HepG2 (cell line): ENCODE measurements around the gene SMC1A. TPM values are rescaled to one million over a fixed set of nuclear protein-coding genes. Genes with fewer than 3 reads are reported as not detected.
A peak's percentile ranks its signal among the peaks of the same experiment; 100 is the strongest.

Source experiments
- ARNT2 ChIP-seq: sonication (generic); formaldehyde crosslinking; IDR thresholded peaks from 2 replicates; pipeline ENCODE4 v1.8.0; 2022; ENCODE audit warnings: mild to moderate bottlenecking, low read depth, missing genetic modification reagents, moderate library complexity
- ATF1 ChIP-seq: IDR thresholded peaks from 2 replicates; pipeline ENCODE4 v1.6.1; 2016; ENCODE audit warnings: mild to moderate bottlenecking, control low read depth
- BCLAF1 ChIP-seq: fragments of 450-650 bp; IDR thresholded peaks from 2 replicates; pipeline ENCODE4 v1.6.1; 2017; ENCODE audit warnings: mild to moderate bottlenecking
- CENPT ChIP-seq: sonication (generic); formaldehyde crosslinking; IDR thresholded peaks from 2 replicates; pipeline ENCODE4 v1.8.0; 2022; ENCODE audit warnings: low read depth, mild to moderate bottlenecking, moderate library complexity, missing genetic modification reagents
- IRF1 ChIP-seq: sonication (generic); formaldehyde crosslinking; IDR thresholded peaks from 2 replicates; pipeline ENCODE4 v1.4.0; 2020; ENCODE audit warnings: low read depth, mild to moderate bottlenecking, missing genetic modification reagents
- KLF16 ChIP-seq, 2 experiments: sonication (generic) in 1 of 2; formaldehyde crosslinking in 1 of 2; IDR thresholded peaks; 2 replicates each; pipeline versions ENCODE4 v1.6.1 to v1.8.0; 2016 to 2023; ENCODE audit warnings: missing genetic modification reagents in 2 of 2, missing compliant biosample characterization in 1 of 2
- POLR2AphosphoS2 ChIP-seq: IDR thresholded peaks from 2 replicates; pipeline ENCODE4 v1.6.1; 2011; ENCODE audit warnings: low read depth, low read length, improper control_type of control experiment
- SKIL ChIP-seq: sonication (generic); formaldehyde crosslinking; IDR thresholded peaks from 2 replicates; pipeline ENCODE4 v1.8.0; 2022; ENCODE audit warnings: missing genetic modification reagents, mild to moderate bottlenecking, moderate library complexity, borderline replicate concordance
- TFDP1 ChIP-seq: IDR thresholded peaks from 2 replicates; pipeline ENCODE4 v1.6.1; 2016; ENCODE audit warnings: missing compliant biosample characterization, missing genetic modification reagents, borderline replicate concordance
- XBP1 ChIP-seq: sonication (generic); formaldehyde crosslinking; IDR thresholded peaks from 2 replicates; pipeline ENCODE4 v1.5.0; 2020; ENCODE audit warnings: missing genetic modification reagents
- ZBTB34 ChIP-seq: sonication (generic); formaldehyde crosslinking; IDR thresholded peaks from 2 replicates; pipeline ENCODE4 v1.8.0; 2022; ENCODE audit warnings: mild to moderate bottlenecking, missing genetic modification reagents
- ZMYM2 ChIP-seq: sonication (generic); formaldehyde crosslinking; IDR thresholded peaks from 2 replicates; pipeline ENCODE4 v1.8.0; 2022; ENCODE audit warnings: mild to moderate bottlenecking, missing genetic modification reagents
- ZNF549 ChIP-seq: sonication (generic); formaldehyde crosslinking; IDR thresholded peaks from 2 replicates; pipeline ENCODE4 v1.5.0; 2020; ENCODE audit warnings: missing genetic modification reagents
- ZNF687 ChIP-seq: sonication (generic); formaldehyde crosslinking; IDR thresholded peaks from 2 replicates; pipeline ENCODE4 v1.5.1; 2020; ENCODE audit warnings: mild to moderate bottlenecking, missing genetic modification reagents, moderate library complexity
- ZNF740 ChIP-seq: sonication (generic); formaldehyde crosslinking; IDR thresholded peaks from 2 replicates; pipeline ENCODE4 v1.4.0; 2020; ENCODE audit warnings: missing genetic modification reagents
- polyA plus RNA-seq, 8 experiments: library from polyadenylated mRNA; depleted of rRNA in 3 of 8; stranded (reverse) in 7 of 8; unstranded in 1 of 8; fragments of >200 nt; fragmentation: Illumina TruSeq in 4 of 8; extraction: Trizol in 4 of 8; gene quantifications; 2 replicates each; pipeline versions ENCODE4 v1.2.1 to v1.2.3, GENCODE V29; 2011 to 2016; ENCODE audit warnings: low read depth in 4 of 8, missing spikeins in 1 of 8, mixed read lengths in 1 of 8; ENCODE audit not compliant: insufficient read depth in 1 of 8
- total RNA-seq, 5 experiments: library from RNA; depleted of rRNA; stranded (reverse); fragments of >200 nt; fragmentation: Illumina TruSeq; extraction: Trizol; gene quantifications; 2 replicates each; pipeline ENCODE4 v1.2.3, GENCODE V29; 2016; ENCODE audit warnings: low read depth in 1 of 5

Gene SMC1A
- total and polyA plus RNA-seq, 2 of the 13 experiments (the other 11 are each of a cell fraction or from before 2014, with no cell fraction given) = 9.4 to 46.6 TPM

GRCh38 chrX:53422086-53422860 lies at the start of gene SMC1A (continued):
- TF ChIP-seq CENPT (no peak), IRF1 (CRISPR knock-in tag) (no peak), BCLAF1 (no peak), ZNF549 (CRISPR knock-in tag) (no peak), ARNT2 (CRISPR knock-in tag) (no peak; the same call in 1 of the 2 replicates), KLF16 (CRISPR knock-in tag; IDR thresholded peaks at IDR 0.05) (no peak), ZMYM2 (CRISPR knock-in tag) (no peak), XBP1 (CRISPR knock-in tag) (no peak), TFDP1 (CRISPR knock-in tag) (peak; percentile 85; the same call in 1 of the 2 replicates), ZNF740 (CRISPR knock-in tag) (no peak), ZNF687 (CRISPR knock-in tag) (peak; percentile 85), ATF1 (CRISPR knock-in tag) (no peak), POLR2AphosphoS2 (no peak), ZBTB34 (no peak), SKIL (CRISPR knock-in tag) (no peak)
